ENCODE data around the gene DNAH1.

Gene DNAH1

GRCh38 chr3:52441091-52441771 lies 125.1 kb downstream of the DNAH1 start:
- H3K36me3 Mint-ChIP-seq (ENCODE audit: low read depth): no peaks in the 10 kb centered on the region
- H3K9me3 Mint-ChIP-seq: no peaks in the 10 kb centered on the region
- no peaks in the 10 kb centered on the region for H3K27me3 Mint-ChIP-seq (ENCODE audit: low read depth)
- H3K4me1 Mint-ChIP-seq: peaks cover 9% of the 10 kb centered on the region
- no peak overlapping the region for H3K27ac Mint-ChIP-seq
- H3K4me3 Mint-ChIP-seq: no peak overlapping the region
- TF ChIP-seq CTCF (IDR thresholded peaks at IDR 0.05; ENCODE audit: unreplicated experiment in 3 of 3): no peak

GRCh38 chr3:52441772-52442332 lies 125.7 kb downstream of the DNAH1 start:
- Mint-ChIP-seq H3K36me3 (ENCODE audit: low read depth) (no peaks in the 10 kb centered on the region), H3K27me3 (ENCODE audit: low read depth) (peaks cover 1% of the 10 kb centered on the region), H3K4me3 (no peak overlapping the region), H3K4me1 (peaks cover 6% of the 10 kb centered on the region), H3K27ac (no peak overlapping the region), H3K9me3 (no peaks in the 10 kb centered on the region)
- TF ChIP-seq CTCF (IDR thresholded peaks at IDR 0.05; ENCODE audit: unreplicated experiment in 3 of 3): no peak

- Mint-ChIP-seq H3K27me3 (ENCODE audit: low read depth) (peaks cover 6% of the 10 kb centered on the region), H3K36me3 (ENCODE audit: low read depth) (no peaks in the 10 kb centered on the region), H3K4me1 (peaks cover 11% of the 10 kb centered on the region), H3K4me3 (peak overlapping the region in 2 of 3 experiments; percentile 6 to 48), H3K27ac (peak overlapping the region in 1 of 3 experiments; percentile 74), H3K9me3 (no peaks in the 10 kb centered on the region)
- no peak for TF ChIP-seq CTCF (IDR thresholded peaks at IDR 0.05; ENCODE audit: unreplicated experiment in 3 of 3)
Observed at GRCh38 chr3:52442409-52443267, 126.5 kb downstream of the DNAH1 start.

GRCh38 chr3:52443268-52443610 lies 127.1 kb downstream of the DNAH1 start:
- Mint-ChIP-seq H3K4me3 (peak overlapping the region in 1 of 3 experiments; percentile 38), H3K27ac (no peak overlapping the region), H3K4me1 (peaks cover 15% of the 10 kb centered on the region), H3K27me3 (ENCODE audit: low read depth) (peaks cover 6% of the 10 kb centered on the region), H3K36me3 (ENCODE audit: low read depth) (no peaks in the 10 kb centered on the region), H3K9me3 (no peaks in the 10 kb centered on the region)
- no peak for TF ChIP-seq CTCF (IDR thresholded peaks at IDR 0.05; ENCODE audit: unreplicated experiment in 3 of 3)

GRCh38 chr3:52443791-52444687 lies 127.9 kb downstream of the DNAH1 start:
- Mint-ChIP-seq H3K4me1 (peaks cover 23% of the 10 kb centered on the region), H3K36me3 (ENCODE audit: low read depth) (no peaks in the 10 kb centered on the region), H3K9me3 (no peaks in the 10 kb centered on the region), H3K4me3 (peak overlapping the region; percentile 64 to 78 (median 64)), H3K27me3 (ENCODE audit: low read depth) (peaks cover 11% of the 10 kb centered on the region), H3K27ac (peak overlapping the region in 1 of 3 experiments; percentile 43)
- TF ChIP-seq CTCF (IDR thresholded peaks at IDR 0.05; ENCODE audit: unreplicated experiment in 3 of 3): no peak

Data from nephron (organoid).